DND-41 (cell line): Measurements from ENCODE around the gene VPS37D.

ENCODE experiments used
- ATAC-seq: fragments of 200-7000 bp; cut with Tn5 transposase; 3 replicates; pipeline ENCODE4 v1.9.1; 2021; ENCODE audit warnings: low read depth; ENCODE audit not compliant: insufficient read depth
- DNase-seq: peaks from one replicate; pipeline ENCODE4 v3.0.0-alpha.2; 2020
- H2AFZ ChIP-seq: 2 replicates; pipeline ENCODE4 v1.6.0; 2012; ENCODE audit warnings: low read depth, low read length
- H3K27ac ChIP-seq: 2 replicates; pipeline ENCODE4 v1.5.1; 2012; ENCODE audit warnings: low read length, inconsistent platforms
- H3K27me3 ChIP-seq: fragments of 200-600 bp; sonication (generic); 2 replicates; pipeline ENCODE4 v1.6.0; 2012; ENCODE audit warnings: low read length, mild to moderate bottlenecking, inconsistent platforms; ENCODE audit not compliant: insufficient read depth, poor library complexity
- H3K36me3 ChIP-seq: 2 replicates; pipeline ENCODE4 v1.5.1; 2012; ENCODE audit warnings: low read length, inconsistent platforms; ENCODE audit not compliant: insufficient read depth
- H3K4me1 ChIP-seq: 2 replicates; pipeline ENCODE4 v1.5.1; 2012; ENCODE audit warnings: mild to moderate bottlenecking, low read length; ENCODE audit not compliant: insufficient read depth
- H3K4me2 ChIP-seq: 2 replicates; pipeline ENCODE4 v1.6.0; 2012; ENCODE audit warnings: mild to moderate bottlenecking, moderate library complexity, low read length, inconsistent platforms; ENCODE audit not compliant: insufficient read depth
- H3K4me3 ChIP-seq, 2 experiments: fragments of 200-600 bp in 1 of 2; shearing (Covaris generic) in 1 of 2; 2 replicates each; pipeline ENCODE4 v1.5.1; 2012 to 2016; ENCODE audit warnings: inconsistent platforms in 2 of 2, low read length in 2 of 2, mild to moderate bottlenecking in 2 of 2, low read depth in 1 of 2, moderate library complexity in 1 of 2
- H3K79me2 ChIP-seq: 2 replicates; pipeline ENCODE4 v1.6.0; 2012; ENCODE audit warnings: low read length, inconsistent platforms; ENCODE audit not compliant: insufficient read depth
- H3K9ac ChIP-seq: 2 replicates; pipeline ENCODE4 v1.6.0; 2012; ENCODE audit warnings: low read depth, mild to moderate bottlenecking, inconsistent platforms, low read length, moderate library complexity
- H3K9me3 ChIP-seq: 2 replicates; pipeline ENCODE4 v1.5.1; 2012; ENCODE audit warnings: low read length, moderate library complexity, mild to moderate bottlenecking, inconsistent platforms; ENCODE audit not compliant: insufficient read depth, severe bottlenecking
- H4K20me1 ChIP-seq: 2 replicates; pipeline ENCODE4 v1.6.0; 2012; ENCODE audit warnings: low read length; ENCODE audit not compliant: insufficient read depth
- EZH2 ChIP-seq: IDR thresholded peaks from 3 replicates; pipeline ENCODE4 v1.6.1; 2012; ENCODE audit warnings: borderline replicate concordance, low read depth, mild to moderate bottlenecking, moderate library complexity, low read length, inconsistent platforms; ENCODE audit not compliant: severe bottlenecking
- TF ChIP-seq, protein P1 (sequence below): IDR thresholded peaks from 2 replicates; pipeline ENCODE4 v1.5.1; 2012; ENCODE audit warnings: borderline replicate concordance, low read length, moderate library complexity, mild to moderate bottlenecking; ENCODE audit not compliant: poor library complexity, severe bottlenecking; ENCODE audit errors: extremely low read depth

The VPS37D gene

DNA sequence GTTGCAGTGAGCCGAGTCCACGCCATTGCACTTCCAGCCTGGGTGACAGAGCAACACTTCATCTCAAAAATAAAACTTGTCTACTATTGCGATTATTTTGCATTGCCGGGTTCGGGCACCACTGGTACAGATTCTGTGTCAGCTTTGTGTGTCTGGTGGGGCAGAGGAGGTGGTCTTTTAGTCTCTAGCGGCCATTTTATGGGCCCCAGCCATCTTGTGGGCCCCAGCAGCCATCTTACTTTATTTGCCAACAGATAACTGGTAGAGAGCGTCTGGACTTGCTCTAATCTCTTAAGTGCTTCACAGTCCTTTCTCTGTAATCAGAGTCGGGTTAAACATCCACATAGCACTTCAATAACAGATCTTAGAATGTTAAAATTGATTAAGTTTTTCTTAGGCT, 20.7 kb downstream of the VPS37D start:
- H3K4me2 ChIP-seq = no peak overlapping the region
- H3K36me3 ChIP-seq = peaks cover 77% of the 10 kb centered on the region
- no peak overlapping the region for H3K9ac ChIP-seq
- no peaks in the 10 kb centered on the region for H3K9me3 ChIP-seq
- ATAC-seq (no peak), DNase-seq (no peak)
- TF ChIP-seq, protein P1, sequence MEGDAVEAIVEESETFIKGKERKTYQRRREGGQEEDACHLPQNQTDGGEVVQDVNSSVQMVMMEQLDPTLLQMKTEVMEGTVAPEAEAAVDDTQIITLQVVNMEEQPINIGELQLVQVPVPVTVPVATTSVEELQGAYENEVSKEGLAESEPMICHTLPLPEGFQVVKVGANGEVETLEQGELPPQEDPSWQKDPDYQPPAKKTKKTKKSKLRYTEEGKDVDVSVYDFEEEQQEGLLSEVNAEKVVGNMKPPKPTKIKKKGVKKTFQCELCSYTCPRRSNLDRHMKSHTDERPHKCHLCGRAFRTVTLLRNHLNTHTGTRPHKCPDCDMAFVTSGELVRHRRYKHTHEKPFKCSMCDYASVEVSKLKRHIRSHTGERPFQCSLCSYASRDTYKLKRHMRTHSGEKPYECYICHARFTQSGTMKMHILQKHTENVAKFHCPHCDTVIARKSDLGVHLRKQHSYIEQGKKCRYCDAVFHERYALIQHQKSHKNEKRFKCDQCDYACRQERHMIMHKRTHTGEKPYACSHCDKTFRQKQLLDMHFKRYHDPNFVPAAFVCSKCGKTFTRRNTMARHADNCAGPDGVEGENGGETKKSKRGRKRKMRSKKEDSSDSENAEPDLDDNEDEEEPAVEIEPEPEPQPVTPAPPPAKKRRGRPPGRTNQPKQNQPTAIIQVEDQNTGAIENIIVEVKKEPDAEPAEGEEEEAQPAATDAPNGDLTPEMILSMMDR = no peak
- TF ChIP-seq EZH2 = no peak
- H3K4me3 ChIP-seq = no peak overlapping the region
- H3K4me1 ChIP-seq = peaks cover 15% of the 10 kb centered on the region
- no peak overlapping the region for H2AFZ ChIP-seq
- H4K20me1 ChIP-seq = peaks cover 26% of the 10 kb centered on the region; the same call in 1 of the 2 replicates
- no peak overlapping the region for H3K27ac ChIP-seq
- H3K79me2 ChIP-seq = peaks cover 54% of the 10 kb centered on the region
- H3K27me3 ChIP-seq = no peaks in the 10 kb centered on the region

DNA sequence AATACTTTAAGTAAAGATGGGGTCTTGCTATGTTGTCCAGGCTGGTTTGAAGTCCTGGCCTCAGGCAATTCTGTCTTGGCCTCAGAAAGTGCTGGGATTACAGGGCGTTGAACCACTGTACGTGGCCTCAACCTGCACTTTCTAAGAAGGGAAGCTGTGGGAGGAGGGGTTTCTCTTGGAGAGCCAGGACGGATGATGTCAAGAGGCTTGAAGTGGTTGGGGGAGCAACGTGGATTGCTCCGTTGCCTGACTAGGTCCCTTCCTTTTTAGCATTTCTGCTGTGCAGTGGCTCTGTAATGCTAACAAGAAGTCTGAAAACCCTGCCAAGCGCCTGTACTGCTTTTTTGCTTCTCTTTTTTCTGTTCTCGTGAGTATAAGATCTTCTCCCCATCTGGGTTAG, 23.0 kb downstream of the VPS37D start:
- no peak for DNase-seq
- H3K4me1 ChIP-seq = no peaks in the 10 kb centered on the region; the same call in 1 of the 2 replicates
- no peak overlapping the region for H3K9ac ChIP-seq
- peaks cover 20% of the 10 kb centered on the region; the same call in 1 of the 2 replicates for H4K20me1 ChIP-seq
- H3K4me2 ChIP-seq = no peak overlapping the region
- TF ChIP-seq, protein P1 = no peak
- no peak for TF ChIP-seq EZH2
- no peaks in the 10 kb centered on the region for H3K9me3 ChIP-seq
- H3K27ac ChIP-seq = no peak overlapping the region
- H2AFZ ChIP-seq = no peak overlapping the region
- peaks cover 95% of the 10 kb centered on the region for H3K36me3 ChIP-seq
- H3K27me3 ChIP-seq = no peaks in the 10 kb centered on the region
- peaks cover 32% of the 10 kb centered on the region for H3K79me2 ChIP-seq
- ATAC-seq = no peak
- no peak overlapping the region for H3K4me3 ChIP-seq

DNA sequence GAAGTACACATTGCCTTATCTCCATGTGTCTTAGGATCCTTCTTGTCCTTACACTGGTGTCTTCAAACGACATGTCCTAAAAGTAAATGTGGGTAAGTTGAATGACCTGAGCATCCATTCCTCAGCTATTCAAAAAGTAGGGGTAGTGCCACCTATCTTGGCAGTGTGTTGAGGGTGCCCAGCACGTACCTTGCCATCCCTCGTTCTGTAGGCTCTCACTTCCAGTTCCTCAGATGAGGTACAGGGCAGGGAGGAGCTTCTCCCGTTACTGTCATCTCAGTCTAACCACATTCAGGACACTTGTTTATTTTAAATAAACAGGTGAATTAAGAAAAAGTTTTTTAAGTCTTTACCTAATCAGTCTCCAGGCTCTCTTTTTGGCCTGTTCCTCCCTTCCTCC, 28.7 kb downstream of the VPS37D start:
- no peaks in the 10 kb centered on the region for H3K9me3 ChIP-seq
- no peak overlapping the region for H2AFZ ChIP-seq
- ATAC-seq (no peak), DNase-seq (no peak)
- no peak overlapping the region for H3K27ac ChIP-seq
- no peak overlapping the region for H3K4me2 ChIP-seq
- no peak overlapping the region for H3K9ac ChIP-seq
- no peak for TF ChIP-seq EZH2
- TF ChIP-seq, protein P1 = no peak
- no peak overlapping the region for H3K4me3 ChIP-seq
- peaks cover 83% of the 10 kb centered on the region for H3K36me3 ChIP-seq
- H3K4me1 ChIP-seq = no peaks in the 10 kb centered on the region
- no peaks in the 10 kb centered on the region for H3K27me3 ChIP-seq
- peaks cover 14% of the 10 kb centered on the region for H4K20me1 ChIP-seq
- H3K79me2 ChIP-seq = no peaks in the 10 kb centered on the region

DNA sequence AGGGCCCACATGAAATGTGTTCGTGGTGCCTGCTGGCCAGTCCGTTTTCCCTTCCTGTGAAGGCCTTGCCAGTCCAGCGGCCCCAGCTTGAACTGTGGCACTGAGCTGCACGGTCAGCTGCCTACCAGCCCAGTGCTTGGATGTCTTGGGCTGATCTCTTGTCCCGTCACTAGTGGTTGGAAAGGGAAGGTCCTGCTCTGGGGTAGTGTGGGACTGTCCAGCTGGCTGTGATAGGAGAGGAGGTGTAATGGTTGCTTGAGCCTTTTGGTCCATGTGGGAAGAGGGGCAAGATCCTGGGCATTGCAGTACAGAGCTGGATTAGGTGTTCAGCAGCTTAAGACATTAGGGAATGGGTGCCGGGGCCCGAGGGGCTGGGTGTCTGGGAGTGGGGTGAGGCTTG, 30.8 kb downstream of the VPS37D start:
- Histone ChIP-seq H3K4me3 (no peak overlapping the region), H3K4me1 (peaks cover 2% of the 10 kb centered on the region), H3K4me2 (no peak overlapping the region), H3K27ac (no peak overlapping the region), H3K36me3 (peaks cover 63% of the 10 kb centered on the region), H3K79me2 (no peaks in the 10 kb centered on the region), H3K9ac (no peak overlapping the region), H3K27me3 (no peaks in the 10 kb centered on the region), H2AFZ (no peak overlapping the region), H3K9me3 (no peaks in the 10 kb centered on the region), H4K20me1 (peaks cover 12% of the 10 kb centered on the region)
- DNase-seq (no peak), ATAC-seq (no peak)
- TF ChIP-seq EZH2 = no peak
- TF ChIP-seq, protein P1 = no peak
